ENCODE data around the gene ZNF616. TPM values are rescaled to one million over a fixed set of nuclear protein-coding genes. Genes with fewer than 3 reads are reported as not detected.
A peak's percentile ranks its signal among the peaks of the same experiment; 100 is the strongest.

The ZNF616 gene
- total RNA-seq, 1 experiment from 2014 or later = 7.1 TPM

- peak overlapping the region; percentile 82 for H3K4me3 ChIP-seq (ENCODE audit: low read depth, low read length)
- H3K36me3 ChIP-seq (ENCODE audit: control insufficient read depth, insufficient read depth, low read length) = no peaks in the 10 kb centered on the region
- intact Hi-C loops (cut with micrococcal nuclease; ENCODE audit: unreplicated experiment) = loop anchor here (2.0 kb wide), 1 partner anchor 44 kb away; the partner anchor contains the start of gene ZNF841
- H3K4me1 Mint-ChIP-seq (ENCODE audit: low read depth, unreplicated experiment) = peaks cover 10% of the 10 kb centered on the region
- CTCF ChIA-PET = interaction anchor here (0.6 to 1.8 kb wide), 2 partner anchors 51 to 98 kb away, joined by 3 to 16 read pairs; partner anchors contain the start of gene PPP2R1A
- POLR2A ChIA-PET = interaction anchor here (0.6 to 1.8 kb wide), 2 partner anchors 51 to 590 kb away, joined by 4 to 7 read pairs; no protein-coding TSS in a partner anchor
- peaks cover 11% of the 10 kb centered on the region for H3K9me3 Mint-ChIP-seq (ENCODE audit: unreplicated experiment)
- no TSS peak for BruUV-seq (replicated peaks)
- peaks cover 11% of the 10 kb centered on the region for H3K9me3 ChIP-seq
- H3K27me3 ChIP-seq (replicated peaks; ENCODE audit: control insufficient read depth, insufficient read depth, low read length) = no peaks in the 10 kb centered on the region
- peak; percentile 49 to 52 for DNase-seq
- H3K4me1 ChIP-seq = no peaks in the 10 kb centered on the region
- no peaks in the 10 kb centered on the region for H3K27me3 Mint-ChIP-seq (ENCODE audit: insufficient read depth, unreplicated experiment)
- peak overlapping the region; percentile 93 for H3K4me3 Mint-ChIP-seq (ENCODE audit: unreplicated experiment)
- peaks cover 23% of the 10 kb centered on the region for H3K36me3 Mint-ChIP-seq (ENCODE audit: insufficient read depth, unreplicated experiment)
- H3K27ac Mint-ChIP-seq (ENCODE audit: unreplicated experiment) = peak overlapping the region; percentile 96
- TF ChIP-seq, protein P1, sequence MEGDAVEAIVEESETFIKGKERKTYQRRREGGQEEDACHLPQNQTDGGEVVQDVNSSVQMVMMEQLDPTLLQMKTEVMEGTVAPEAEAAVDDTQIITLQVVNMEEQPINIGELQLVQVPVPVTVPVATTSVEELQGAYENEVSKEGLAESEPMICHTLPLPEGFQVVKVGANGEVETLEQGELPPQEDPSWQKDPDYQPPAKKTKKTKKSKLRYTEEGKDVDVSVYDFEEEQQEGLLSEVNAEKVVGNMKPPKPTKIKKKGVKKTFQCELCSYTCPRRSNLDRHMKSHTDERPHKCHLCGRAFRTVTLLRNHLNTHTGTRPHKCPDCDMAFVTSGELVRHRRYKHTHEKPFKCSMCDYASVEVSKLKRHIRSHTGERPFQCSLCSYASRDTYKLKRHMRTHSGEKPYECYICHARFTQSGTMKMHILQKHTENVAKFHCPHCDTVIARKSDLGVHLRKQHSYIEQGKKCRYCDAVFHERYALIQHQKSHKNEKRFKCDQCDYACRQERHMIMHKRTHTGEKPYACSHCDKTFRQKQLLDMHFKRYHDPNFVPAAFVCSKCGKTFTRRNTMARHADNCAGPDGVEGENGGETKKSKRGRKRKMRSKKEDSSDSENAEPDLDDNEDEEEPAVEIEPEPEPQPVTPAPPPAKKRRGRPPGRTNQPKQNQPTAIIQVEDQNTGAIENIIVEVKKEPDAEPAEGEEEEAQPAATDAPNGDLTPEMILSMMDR (IDR thresholded peaks at IDR 0.05; ENCODE audit: insufficient read depth in 1 of 2, low read depth in 1 of 2, low read length in 1 of 2, severe bottlenecking in 1 of 2, unreplicated experiment in 1 of 2) = no peak
Measured at GRCh38 chr19:52138278-52138982, 1.3 kb downstream of the ZNF616 start.

DNA sequence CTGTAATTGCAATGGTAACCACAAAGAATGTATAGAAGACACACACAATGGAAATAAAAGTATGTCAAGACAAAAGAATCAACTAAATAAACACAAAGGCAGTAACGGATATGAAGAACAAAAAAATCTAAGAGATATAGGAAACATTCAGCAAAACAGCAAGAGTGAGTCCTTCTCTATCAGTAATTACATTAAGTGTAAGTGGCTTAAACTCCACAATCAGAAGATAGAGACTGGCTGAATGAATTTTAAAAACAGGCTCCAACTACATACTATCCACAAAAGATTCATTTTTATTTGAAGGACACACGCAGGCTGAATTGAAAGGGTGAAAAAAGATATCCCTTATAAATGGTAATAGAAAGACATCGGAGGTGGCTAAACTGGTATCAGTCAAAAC, 19.5 kb downstream of the ZNF616 start:
- H3K27ac Mint-ChIP-seq (ENCODE audit: unreplicated experiment) = no peak overlapping the region
- H3K36me3 ChIP-seq (ENCODE audit: control insufficient read depth, insufficient read depth, low read length) = 0 out of 2 replicates have a peak, but pooled peaks cover 1% of the 10 kb centered on the region
- no peak for DNase-seq
- TF ChIP-seq, protein P1 (IDR thresholded peaks at IDR 0.05; ENCODE audit: insufficient read depth in 1 of 2, low read depth in 1 of 2, low read length in 1 of 2, severe bottlenecking in 1 of 2, unreplicated experiment in 1 of 2) = no peak
- H3K4me3 ChIP-seq (ENCODE audit: low read depth, low read length) = no peak overlapping the region
- CTCF ChIA-PET = no interaction called here
- H3K4me3 Mint-ChIP-seq (ENCODE audit: unreplicated experiment) = no peak overlapping the region
- POLR2A ChIA-PET = no interaction called here
- peaks cover 62% of the 10 kb centered on the region for H3K9me3 Mint-ChIP-seq (ENCODE audit: unreplicated experiment)
- H3K4me1 ChIP-seq = no peaks in the 10 kb centered on the region
- intact Hi-C loops (cut with micrococcal nuclease; ENCODE audit: unreplicated experiment) = no loop called here
- H3K36me3 Mint-ChIP-seq (ENCODE audit: insufficient read depth, unreplicated experiment) = peaks cover 34% of the 10 kb centered on the region
- no peaks in the 10 kb centered on the region for H3K27me3 ChIP-seq (replicated peaks; ENCODE audit: control insufficient read depth, insufficient read depth, low read length)
- no TSS peak for BruUV-seq (replicated peaks)
- no peaks in the 10 kb centered on the region for H3K4me1 Mint-ChIP-seq (ENCODE audit: low read depth, unreplicated experiment)
- H3K27me3 Mint-ChIP-seq (ENCODE audit: insufficient read depth, unreplicated experiment) = no peaks in the 10 kb centered on the region
- H3K9me3 ChIP-seq = peaks cover 48% of the 10 kb centered on the region

GRCh38 chr19:52115526-52116053, 24.1 kb downstream of the ZNF616 start:
- no peak for DNase-seq
- no TSS peak for BruUV-seq (replicated peaks)

More at GRCh38 chr19:52115526-52116053, 24.1 kb downstream of the ZNF616 start:
- H3K4me1 Mint-ChIP-seq (ENCODE audit: low read depth, unreplicated experiment) = no peaks in the 10 kb centered on the region
- H3K27me3 Mint-ChIP-seq (ENCODE audit: insufficient read depth, unreplicated experiment) = no peaks in the 10 kb centered on the region
- Histone ChIP-seq H3K27me3 (replicated peaks; ENCODE audit: control insufficient read depth, insufficient read depth, low read length) (no peaks in the 10 kb centered on the region), H3K4me3 (ENCODE audit: low read depth, low read length) (no peak overlapping the region), H3K4me1 (no peaks in the 10 kb centered on the region), H3K36me3 (ENCODE audit: control insufficient read depth, insufficient read depth, low read length) (no peaks in the 10 kb centered on the region; the same call in 1 of the 2 replicates), H3K9me3 (peaks cover 72% of the 10 kb centered on the region)
- H3K27ac Mint-ChIP-seq (ENCODE audit: unreplicated experiment) = no peak overlapping the region
- intact Hi-C loops (cut with micrococcal nuclease; ENCODE audit: unreplicated experiment) = no loop called here
- CTCF ChIA-PET = no interaction called here
- peaks cover 28% of the 10 kb centered on the region for H3K36me3 Mint-ChIP-seq (ENCODE audit: insufficient read depth, unreplicated experiment)
- TF ChIP-seq, protein P1 (IDR thresholded peaks at IDR 0.05; ENCODE audit: insufficient read depth in 1 of 2, low read depth in 1 of 2, low read length in 1 of 2, severe bottlenecking in 1 of 2, unreplicated experiment in 1 of 2) = no peak
- POLR2A ChIA-PET = no interaction called here
- H3K4me3 Mint-ChIP-seq (ENCODE audit: unreplicated experiment) = no peak overlapping the region
- H3K9me3 Mint-ChIP-seq (ENCODE audit: unreplicated experiment) = peaks cover 86% of the 10 kb centered on the region
